ENCODE results near the gene TET3.

DNA sequence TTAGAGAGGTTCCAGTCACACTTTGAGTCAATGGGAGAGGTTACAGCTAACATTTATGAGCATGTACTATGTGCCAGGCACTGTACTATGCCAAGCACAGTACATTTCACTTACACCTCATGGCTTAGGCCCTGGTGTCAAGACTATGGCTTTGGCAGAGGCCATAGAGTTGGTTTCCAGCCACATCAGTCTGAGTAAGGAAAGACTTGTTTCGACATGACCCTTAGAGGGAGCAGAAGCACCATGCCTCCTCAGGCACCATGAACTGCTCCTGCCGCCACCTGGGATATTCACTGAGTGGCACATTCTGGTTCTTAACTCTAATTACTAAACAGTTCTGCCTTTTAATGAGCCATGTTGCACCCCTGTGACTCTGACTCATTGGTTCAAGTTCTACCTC lies 45.3 kb upstream of the TET3 start:
- TF ChIP-seq SUZ12 (IDR thresholded peaks at IDR 0.05; ENCODE audit: extremely low read depth, insufficient read depth, insufficient read length) (no peak), ZNF274 (IDR thresholded peaks at IDR 0.05; ENCODE audit: low read depth, low read length) (no peak)

All from NT2/D1 (cell line).